Right renal cortex interstitium (tissue), 3 donors: ENCODE data around the gene MTFR1L. TPM values are rescaled to one million over a fixed set of nuclear protein-coding genes. Genes with fewer than 3 reads are reported as not detected.

Experiments
- DNase-seq, 3 donors: peaks; one replicate each; pipeline ENCODE4 v3.0.0-alpha.2; 2013; ENCODE audit warnings: low read depth in 3 of 3, low spot score in 2 of 3
- polyA plus RNA-seq, 3 donors: library from polyadenylated mRNA; unstranded; fragments of 120-200 nt; gene quantifications; one replicate each; pipeline ENCODE4 v1.2.1, GENCODE V29; 2013; ENCODE audit not compliant: insufficient read length in 3 of 3

The MTFR1L gene
- polyA plus RNA-seq, 3 donors: 90.6 to 117 (median 98.1) TPM

DNA sequence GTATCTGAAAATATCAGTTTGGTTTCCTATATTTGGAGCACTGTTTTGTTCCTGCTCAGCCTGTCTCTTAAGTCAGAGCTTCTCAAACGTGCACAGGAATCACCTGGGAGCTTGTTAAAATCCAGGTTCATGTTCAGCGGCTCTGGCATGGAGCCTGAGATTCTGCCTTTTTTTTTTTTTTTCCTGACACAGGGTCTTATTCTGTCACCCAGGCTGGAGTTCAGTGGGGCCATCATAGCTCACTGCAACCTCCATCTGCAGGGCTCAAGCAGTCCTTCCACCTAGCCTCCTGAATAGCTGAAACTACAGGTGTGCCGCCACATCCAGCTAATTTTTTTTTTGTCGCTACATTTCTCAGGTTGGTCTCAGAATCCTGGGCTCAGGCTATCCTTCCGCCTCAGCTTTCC lies 32.0 kb upstream of the MTFR1L start:
- no peak for DNase-seq

DNA sequence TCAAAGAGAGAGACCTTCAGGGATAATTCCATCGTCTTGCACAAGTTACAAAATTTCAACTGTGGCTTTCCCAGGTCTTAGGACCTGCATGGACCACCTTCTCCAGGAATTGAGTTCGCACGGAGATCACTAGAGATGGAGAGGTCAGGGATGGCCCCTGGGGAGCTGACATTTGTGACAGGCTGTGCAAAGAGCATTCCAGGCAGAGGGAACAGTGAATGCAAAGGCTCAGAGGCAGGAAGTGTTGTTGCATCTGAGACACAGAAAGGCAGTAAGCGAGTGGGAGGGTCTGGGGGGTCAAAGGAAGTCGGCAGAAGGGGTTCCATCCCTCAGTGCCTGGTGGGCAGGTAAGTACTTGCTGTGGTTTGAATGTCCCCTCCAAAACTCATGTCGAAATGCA lies 29.3 kb upstream of the MTFR1L start:
- no peak for DNase-seq

DNA sequence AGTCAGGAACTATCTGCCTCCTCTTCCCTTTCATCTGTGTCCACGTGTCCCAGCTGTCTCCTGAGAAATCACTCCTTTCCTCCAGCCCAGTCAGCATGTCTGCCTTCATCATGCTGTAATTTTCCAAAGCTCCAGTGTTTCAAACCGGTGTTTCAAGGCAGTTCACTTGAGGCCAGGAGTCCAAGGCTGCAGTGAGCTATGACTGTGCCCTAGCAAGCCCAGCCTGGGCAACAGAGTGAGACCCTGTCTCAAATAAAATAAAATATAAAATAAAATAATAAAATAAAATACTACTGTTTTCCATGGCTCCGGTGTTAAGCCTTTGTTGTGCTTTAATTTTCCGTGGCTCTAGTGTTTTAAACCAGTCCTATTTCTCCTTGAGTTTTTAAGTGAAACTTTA lies 27.6 kb upstream of the MTFR1L start:
- no peak for DNase-seq

DNA sequence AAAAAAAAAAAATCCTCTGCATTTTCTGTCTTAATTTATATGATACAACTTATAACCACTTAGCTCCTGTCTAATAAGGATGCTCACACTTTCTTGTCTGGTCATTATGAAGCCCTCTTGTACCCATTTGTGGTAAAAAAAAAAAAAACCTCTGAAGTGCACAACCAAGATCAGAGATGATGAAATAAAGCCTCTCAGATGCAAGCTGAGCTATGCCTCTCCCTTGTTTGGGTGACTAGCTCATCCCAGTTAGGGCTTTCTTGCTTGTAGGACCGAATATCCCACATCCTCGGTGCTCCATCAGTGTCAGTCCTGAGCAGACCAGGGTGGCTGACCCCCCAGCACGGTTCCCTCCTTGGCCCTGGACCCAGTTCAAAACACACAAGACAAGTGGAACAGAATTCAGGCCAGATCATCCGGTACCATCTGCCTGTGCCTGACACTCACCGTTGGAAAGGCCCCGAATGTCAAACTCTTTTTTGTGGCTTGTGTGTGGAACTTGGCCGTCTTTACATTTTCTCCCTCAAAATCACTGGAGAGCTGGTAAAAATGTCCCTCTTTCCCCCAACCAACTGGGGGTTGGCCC lies 26.1 kb upstream of the MTFR1L start:
- no peak for DNase-seq

DNA sequence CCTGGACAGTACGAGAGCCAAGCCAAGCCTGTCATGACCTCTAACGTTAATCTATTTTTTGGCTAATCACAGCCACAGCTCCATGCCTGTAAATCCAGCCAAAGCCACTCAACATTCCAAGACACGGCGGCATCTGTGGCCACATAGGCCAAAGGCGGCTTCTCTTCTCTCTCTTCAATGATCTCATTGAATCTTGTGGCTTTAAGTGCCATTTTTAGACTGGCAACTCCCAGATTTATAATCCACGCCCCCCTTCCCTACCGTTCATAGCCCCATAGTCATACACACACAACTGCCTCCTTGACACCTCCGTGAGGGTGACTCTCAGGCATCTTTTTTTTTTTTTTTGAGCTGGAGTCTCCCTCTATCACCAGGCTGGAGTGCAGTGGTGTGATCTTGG lies 25.4 kb upstream of the MTFR1L start:
- DNase-seq: no peak

DNA sequence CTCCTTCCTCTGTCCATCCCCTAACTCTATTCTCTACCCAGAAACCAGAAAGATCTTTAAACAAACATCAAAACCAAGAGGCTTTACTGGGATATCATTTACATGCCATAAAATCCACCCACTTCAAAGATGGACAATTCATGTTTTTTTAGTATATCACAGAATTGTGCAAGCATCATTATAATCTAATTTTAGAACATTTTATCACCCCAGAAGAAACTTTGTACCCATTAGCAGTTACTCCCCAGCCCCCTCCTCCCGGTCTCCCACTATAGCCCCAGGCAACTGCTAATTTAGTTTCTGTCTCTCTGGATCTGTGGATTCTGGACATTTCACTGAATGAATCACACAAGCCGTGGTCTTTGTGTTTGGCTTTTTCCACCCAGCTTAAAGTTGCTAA lies 24.5 kb upstream of the MTFR1L start:
- DNase-seq: no peak

DNA sequence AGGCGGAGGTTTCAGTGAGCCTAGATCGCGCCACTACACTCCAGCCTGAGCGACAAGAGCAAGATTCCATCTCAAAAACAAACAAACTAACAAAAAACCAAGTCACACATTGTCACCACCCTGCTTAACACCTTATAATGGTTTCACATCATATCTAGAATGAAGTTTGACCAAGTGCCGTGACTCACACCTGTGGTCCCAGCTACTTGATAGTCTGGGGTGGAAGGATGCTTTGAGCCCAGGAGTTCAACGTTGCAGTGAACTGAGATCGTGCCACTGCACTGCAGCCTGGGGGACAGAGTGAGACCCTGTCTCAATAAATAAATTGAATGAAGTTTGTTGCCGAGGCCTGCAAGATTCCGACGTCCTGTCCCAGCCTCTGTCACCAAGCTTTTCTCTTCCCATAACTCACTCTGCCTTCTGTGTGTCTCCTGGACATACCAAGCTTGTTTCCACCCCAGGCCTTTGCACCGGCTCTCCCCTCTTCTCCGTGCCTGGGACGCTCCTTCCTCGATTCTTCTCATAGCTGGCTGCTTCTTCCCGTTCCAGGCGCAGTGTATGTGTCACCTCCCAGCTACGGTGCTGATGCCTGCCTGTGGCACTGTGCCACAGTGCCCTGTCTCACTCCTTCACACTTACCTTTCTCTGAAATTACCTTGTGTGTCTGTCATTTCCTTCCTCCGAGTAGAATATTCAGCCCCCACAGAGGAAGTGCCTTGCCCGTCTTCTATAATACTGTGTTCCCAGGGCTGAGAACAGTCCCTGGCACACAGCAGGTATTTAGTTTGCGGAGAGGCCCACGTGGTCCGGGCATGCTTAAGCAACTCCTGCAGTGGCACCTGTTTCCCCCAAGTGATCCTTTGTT lies 23.6 kb upstream of the MTFR1L start:
- no peak for DNase-seq

DNA sequence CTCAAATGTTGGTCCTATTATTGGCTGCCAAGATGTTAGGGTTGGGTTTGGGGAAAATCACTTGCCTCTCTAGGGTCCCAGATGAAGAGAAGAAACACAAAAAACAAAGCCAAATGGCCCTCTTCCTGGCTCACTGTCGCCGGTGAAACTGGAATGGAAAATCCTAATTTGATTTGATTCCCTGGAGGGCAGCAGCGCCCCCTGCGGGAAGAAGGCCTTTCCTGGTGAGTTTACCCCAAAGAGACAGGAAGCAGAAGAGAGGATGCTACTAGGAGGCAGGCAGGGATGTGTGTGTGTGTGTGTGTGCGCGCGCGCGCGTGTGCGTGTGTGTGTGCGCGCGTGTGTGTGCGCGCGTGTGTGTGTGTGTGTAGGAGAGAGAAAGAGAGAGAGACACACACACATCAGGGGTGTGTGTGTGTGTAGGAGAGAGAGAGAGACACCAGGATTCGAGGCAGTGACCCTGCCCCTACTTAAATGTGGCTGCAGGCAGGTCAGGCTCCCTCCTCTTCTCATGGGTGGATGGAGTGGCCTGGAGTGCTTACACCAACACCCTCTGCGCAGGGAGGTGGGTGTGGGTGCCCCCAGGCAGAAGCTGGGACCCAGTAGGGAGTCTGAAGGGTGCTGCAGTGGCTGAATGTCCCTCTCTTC lies 22.8 kb upstream of the MTFR1L start:
- peak in 1 of 3 donors; percentile 65 for DNase-seq

DNA sequence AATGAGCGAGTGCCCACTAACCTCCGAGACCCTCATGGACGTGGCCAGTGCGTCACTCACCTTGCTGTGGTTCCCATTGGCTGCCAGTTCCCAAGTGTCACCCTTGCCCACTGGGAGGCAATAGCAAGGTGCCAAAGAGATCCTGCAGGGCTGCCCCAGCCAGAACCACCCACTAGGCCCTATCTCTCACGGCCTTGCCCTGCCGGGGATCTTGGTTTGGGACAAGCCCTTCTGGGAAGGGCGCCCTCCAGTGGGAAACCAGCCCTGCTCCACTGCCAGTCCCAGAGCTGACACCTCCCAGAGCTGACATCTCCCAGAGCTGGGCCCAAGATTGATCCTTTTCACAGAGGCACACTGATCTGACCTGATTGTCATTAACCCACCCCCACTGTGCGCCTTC lies 21.8 kb upstream of the MTFR1L start:
- no peak for DNase-seq

DNA sequence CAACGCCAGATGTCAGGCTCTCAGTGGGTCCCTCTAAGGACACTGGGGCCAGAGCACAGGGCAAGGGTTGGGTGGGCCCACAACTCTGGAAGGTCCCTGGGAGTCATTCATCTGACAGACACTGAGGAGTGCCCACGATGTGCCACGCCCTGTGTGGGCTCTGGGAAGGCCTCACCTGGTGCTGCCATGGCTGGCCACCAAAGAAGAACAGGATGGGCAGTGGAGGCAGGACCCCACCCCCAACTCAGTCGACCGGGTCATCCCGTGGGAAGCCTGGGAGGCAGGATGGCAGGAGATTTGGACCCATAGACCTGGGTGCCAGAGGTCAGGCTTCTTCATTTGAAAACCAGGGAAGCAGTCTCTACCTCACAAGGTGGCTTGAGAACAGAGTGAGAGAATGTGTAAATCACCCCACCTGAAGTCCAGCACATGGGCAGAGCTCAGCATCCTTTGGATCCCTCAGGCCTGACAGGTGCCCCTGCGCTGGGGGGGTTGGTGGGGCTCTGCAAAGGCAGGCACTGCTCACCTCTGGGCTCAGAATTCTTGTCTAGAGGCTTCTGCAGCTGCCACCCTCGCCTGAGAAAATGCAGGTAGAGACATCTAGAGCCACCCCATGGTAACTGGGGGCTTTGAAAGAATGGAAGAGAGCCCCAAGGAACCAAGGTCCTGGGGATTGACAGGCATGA lies 20.9 kb upstream of the MTFR1L start:
- DNase-seq: no peak

DNA sequence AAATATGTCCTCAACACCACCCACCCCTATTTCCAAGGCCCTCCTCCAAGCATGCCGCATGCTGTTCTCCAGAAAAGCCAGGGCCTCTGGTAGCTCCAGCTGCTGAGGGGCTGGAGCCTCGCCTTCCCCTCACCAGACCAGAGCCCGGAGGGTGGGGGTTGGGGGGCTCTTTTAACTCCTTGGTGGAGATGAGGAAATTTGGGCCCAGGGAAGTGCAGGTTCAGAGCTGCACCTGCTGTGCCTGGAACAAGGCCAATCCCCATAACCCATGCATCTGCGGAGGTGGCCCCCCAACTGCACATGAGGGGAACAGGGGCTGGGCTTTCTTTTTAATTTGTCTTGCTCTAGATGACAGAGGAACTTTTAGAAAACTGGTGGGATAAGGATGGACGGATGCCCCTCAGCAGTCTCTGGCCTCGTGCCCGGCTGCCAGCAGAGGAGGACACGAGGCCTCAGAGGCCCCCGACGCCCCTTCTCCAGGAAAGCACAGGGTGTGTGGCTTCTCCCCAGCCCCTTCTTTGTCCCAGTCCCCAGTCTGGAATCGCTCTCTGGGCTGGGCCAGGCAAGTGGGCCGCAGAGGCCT lies 20.3 kb upstream of the MTFR1L start:
- no peak for DNase-seq

DNA sequence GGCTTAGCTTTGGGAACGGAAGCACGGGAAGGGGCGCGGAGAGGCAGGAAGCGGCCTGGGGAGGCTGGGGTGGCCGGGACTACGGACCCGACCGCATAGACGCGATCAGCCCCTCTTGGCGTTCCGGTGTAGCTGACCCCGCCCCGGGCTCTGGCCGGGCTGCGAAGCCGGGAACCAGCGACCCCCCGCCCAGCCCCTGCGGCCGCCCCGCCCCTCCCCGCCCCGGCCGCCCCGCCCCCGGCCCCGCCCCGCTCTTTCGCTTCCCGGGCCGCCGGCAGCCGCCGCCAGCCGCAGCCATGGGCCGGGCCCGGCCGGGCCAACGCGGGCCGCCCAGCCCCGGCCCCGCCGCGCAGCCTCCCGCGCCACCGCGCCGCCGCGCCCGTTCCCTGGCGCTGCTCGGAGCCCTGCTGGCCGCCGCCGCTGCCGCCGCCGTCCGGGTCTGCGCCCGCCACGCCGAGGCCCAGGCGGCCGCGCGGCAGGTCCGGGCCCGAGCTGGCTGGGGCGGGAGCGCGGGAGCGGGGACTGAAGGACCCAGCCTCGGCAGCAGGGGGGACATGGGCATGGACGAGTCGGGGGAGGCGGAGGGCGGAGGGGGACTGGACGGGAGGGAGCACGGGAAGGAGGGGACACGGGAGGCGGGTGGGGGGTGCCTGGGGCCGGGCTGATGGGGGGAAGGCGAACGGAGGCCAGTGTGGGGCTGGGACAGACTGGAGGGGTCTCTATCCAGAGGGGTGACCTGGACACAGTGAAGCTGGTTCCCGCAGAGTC lies 19.6 kb upstream of the MTFR1L start, which contains the start of gene SELENON:
TSS of gene SELENON (plus strand) at position 259 of the 768 bp plus-strand sequence. CDS start at position 297, 38 bp downstream.
- DNase-seq: no peak

DNA sequence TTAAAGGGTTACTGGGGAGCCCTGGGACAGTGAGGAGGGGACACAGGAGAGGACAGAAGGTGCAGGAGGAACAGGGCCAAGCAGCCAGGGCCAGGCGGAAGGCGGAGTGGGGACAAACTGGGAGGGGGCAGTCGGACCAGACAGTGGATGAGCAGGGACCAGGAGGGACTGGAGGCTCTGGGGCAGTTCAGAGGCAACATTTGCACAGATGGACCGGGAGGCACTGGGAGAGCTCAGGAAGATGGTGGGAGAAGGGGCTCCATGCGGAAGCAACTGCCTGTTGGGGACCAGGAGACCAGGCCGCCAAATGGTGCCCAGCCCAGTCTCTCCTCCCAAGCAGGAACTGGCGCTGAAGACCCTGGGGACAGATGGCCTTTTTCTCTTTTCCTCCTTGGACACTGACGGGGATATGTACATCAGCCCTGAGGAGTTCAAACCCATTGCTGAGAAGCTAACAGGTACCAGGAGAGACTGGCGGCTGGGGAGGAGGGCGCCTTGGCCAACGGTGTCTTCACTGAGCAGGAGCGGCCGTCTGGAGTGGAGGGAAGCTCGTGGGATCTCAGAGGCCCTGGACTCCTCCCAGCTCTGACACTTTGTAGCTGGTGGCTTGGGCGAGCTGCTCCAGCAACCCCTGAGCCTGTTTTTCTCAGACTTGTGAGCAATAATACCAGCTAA lies 18.9 kb upstream of the MTFR1L start:
- no peak for DNase-seq

DNA sequence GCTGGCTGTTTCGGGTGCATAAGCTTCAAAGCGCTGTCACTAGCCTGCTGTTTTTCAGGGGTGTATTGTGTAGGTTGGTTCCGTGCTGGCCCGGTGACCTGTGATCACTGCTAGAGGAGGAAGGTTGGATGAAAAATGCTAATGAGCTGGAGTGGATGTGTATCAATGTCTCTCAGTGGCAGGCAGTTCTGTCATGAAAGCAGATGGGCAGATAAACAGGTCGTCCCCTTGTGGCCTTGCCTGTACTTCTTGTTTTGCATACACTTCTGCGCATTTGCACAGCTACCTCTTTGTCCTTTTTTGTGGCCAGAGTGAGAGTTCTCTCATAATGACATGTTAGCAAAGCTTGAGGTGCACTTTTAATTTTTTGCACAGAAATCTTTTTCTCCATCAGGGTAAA lies 16.8 kb upstream of the MTFR1L start:
- DNase-seq: no peak

DNA sequence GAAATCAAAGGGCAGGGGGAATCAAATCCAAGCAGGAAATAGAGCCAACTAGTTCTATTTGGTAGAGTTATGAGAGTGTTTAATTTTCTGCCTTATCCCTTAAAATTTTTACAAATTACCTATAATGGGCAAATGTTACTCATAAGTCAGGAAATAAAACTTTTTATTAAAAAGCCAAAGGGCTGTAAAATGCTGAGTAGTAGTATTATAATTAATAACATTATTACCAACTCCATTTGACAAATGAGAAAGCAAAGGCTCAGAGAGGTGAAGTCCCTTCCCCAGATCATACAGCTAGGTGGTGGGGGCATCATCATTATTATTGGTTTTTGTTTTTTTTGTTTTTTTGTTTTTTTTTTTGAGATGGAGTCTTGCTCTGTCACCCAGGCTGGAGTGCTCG lies 16.4 kb upstream of the MTFR1L start:
- DNase-seq: no peak

DNA sequence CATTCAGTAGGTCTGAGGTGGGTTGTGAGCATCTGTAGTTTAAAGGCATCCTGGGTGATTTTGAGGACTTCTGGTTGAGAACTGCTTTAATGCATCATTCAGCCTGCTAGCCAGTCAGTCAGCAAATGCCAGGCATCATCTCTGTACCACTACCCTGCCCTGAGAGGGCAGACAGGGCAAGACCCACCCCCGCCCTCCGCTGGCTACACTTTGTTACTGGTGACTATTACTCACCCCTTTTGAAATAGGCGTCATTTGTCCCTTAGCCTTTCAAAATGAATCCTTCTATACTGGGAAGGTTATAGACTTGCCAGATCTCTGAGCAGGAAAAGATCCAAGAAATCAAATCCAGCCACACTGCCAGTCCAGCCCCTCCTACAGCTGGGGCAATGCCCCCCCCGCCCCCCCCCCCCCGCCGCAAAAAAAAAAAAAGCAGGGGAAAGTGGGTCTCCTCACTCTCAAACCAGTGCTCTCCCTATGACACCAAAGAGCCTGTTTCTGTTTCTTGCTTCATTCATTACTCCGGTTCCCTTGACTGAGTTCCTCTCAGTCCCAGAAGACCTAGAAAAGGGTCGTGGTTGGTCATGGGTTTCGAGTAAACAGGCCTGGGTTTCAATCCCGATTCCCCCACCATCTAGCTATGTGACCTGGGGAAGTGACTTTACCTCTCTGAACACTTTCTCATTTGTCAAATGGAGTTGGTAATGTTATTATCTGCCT lies 15.3 kb upstream of the MTFR1L start:
- DNase-seq: no peak

DNA sequence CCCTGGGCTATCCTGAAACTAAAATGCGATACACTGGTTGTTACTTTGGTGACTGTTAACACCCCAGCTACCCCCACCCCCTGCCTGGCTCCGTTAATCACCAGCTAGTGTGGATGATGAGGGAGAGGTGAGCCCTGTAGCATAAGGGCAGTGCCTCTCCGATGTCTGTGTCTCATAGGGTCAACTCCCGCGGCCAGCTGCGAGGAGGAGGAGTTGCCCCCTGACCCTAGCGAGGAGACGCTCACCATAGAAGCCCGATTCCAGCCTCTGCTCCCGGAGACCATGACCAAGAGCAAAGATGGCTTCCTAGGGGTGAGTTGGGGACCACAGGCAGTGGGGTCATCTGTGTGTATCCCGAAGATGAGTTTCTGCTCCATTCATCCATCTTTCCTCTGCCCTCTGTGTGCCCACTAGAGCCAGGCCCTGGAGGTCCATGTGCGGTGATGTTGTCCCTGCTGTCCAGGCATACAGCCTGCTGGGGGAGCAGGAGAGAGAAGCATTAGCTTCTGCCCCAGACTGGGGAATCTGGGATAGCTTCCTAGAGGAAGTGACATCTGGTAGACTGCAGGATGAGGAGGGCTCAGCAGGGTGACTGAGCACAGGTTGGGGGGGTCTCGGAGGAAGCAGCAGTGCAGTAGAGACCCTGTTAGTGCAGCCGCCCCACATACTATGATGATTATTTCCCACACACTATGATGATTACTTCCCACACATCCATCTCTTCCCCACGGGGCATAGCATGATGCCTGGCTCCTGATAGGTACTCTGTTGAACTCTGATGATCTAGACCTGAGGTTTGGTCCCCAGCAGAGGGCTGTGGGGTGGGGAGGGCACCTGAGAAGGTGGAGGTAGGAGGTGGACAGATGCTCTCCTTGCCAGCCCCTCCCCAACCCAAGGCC lies 14.5 kb upstream of the MTFR1L start:
- DNase-seq: no peak

DNA sequence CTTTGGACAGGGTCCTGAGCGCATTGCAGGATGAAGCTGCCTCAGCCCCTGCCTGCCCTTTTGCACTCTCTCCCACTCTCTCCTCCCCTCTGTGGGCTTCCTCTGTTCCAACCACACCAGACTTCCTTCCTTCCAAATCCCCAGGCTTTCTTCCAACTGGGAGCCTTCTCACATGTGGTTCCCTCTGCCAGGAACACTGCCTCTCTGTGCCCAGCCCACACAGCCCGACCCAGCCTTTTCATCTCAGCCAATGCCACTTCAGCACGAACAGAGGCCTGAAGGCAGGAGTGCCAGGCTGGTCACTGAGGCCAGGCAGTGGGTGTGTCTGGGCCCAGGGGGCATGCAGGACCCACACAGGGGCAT lies 13.9 kb upstream of the MTFR1L start:
- DNase-seq: no peak
